Stimulated activated naive CD8-positive, alpha-beta T cell treated with anti-CD3 and anti-CD28 coated beads, Interleukin-15, Interleukin-2, amounts not matched to agents 100 U/mL and 50 U/mL, for 24 hours (primary cell): ENCODE data around the gene XPNPEP3.
"Not testable (repeated sequence)": the region's sequence is repeated elsewhere in the genome, so short reads cannot be mapped to it uniquely, and the experiment has no call there.

Source experiments
- ATAC-seq: fragments of 150-1000 bp; cut with Tn5 transposase; one replicate; pipeline ENCODE4 v1.10.0; 2021
- DNase-seq: peaks from one replicate; pipeline ENCODE4 v3.0.0; 2021

Gene XPNPEP3

GRCh38 chr22:40857309-40857855 is 434 bp downstream of the XPNPEP3 start:
- ATAC-seq, result no peak
- DNase-seq, result no peak

DNA sequence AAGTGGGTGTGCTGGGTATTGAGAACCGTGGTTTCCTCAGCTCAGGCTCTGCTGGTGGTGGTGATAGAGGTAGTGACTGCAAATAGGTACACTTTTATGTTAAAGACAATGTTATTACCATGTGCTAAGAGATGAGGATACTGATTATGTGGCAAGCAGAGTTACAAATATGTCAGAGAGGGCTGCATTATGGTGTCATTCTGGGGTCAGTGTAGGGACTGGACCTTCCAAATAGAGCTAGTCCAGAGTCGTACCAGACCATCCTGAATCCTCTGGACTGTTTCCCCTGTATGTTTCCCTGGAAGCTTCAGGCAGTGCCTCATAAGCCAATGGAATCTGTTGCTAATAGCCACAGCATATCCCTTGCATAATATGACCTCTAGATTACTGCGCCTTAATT is 5.1 kb downstream of the XPNPEP3 start, which contains the start of gene DNAJB7:
DNAJB7 (minus strand) TSS at position 101 of the 400 bp plus-strand sequence. CDS start 119 bp downstream, outside the sequence.
- no peak for DNase-seq
- ATAC-seq, result no peak

- ATAC-seq, result no peak
- DNase-seq, result no peak
These were observed 5.6 kb downstream of the XPNPEP3 start for GRCh38 chr22:40862537-40862936.

DNA sequence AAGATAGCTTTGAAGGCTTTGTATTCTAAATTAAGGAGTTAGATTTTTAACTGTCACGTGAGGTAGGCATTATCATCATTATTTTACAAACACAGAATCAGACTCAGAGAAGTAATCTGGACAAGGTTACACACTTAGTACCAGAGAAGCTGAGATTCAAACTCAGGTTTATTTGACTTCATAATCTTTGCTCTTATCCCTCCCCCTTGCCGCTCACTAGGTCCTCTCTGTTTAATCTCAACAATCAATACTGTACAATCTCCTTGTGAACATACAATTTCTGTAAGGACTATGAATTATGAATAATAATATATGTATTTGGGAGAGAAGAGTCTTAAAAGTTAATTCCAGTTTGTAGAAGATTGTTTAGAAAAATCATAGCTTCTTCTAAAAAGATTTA is 10.2 kb downstream of the XPNPEP3 start:
- ATAC-seq, result no peak
- DNase-seq, result no peak

DNA sequence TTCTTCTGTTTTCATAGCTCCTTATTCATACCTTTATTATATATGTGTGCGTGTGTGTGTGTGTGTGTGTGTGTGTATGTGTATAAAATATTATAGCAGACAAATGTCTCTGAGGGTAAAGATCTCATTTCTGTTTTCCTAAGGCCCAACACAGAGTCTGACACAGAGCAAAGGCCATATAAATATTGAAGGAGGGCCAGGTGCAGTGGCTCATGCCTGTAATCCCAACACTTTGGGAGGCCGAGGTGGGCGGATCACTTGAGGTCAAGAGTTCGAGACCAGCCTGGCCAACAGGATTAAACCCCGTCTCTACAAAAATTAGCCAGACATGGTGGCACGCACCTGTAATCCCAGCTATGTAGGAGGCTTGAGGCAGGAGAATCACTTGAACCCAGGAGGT is 11.4 kb downstream of the XPNPEP3 start:
- not testable (repeated sequence) for ATAC-seq, DNase-seq

DNA sequence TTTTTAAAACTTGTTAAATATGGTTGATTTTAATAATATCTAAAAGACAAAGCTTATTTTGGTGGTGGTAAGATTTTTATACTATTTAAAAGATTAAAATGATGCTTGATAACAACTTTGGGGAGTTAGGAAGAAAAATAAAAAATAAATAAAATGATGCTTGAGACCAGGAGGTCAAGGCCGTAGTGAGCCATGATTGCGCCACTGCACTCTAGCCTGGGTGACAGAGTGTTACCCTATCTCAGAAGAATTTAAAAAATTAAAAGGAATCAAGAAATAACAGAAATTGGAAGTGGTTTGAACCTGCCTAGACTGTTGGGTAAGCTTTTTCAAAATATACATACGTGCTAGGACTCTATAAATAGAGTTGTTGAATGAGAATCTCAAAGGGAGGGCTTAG is 17.1 kb downstream of the XPNPEP3 start:
- ATAC-seq (no peak), DNase-seq (no peak)

- ATAC-seq, result no peak
- no peak for DNase-seq
These were observed 18.2 kb downstream of the XPNPEP3 start for GRCh38 chr22:40875111-40875510.

DNA sequence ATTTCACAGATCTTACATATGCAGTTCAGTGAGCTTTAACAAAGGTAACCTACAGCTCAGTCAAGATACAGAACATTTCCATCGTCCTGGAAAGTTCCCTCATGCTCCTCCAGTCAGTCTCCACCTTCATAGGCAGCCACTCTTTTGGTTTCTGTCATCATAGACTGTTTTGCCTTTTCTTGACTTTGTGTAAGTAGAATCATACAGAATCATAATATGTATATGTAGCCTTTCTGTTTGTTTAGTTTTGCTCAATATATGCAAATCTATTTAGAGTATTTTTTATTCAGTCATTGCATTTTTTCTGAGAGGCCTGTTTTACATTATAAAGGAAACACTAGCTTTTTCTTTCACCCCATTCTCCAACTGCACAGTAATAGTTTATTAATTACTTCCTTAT is 20.0 kb downstream of the XPNPEP3 start:
- ATAC-seq (no peak), DNase-seq (no peak)

- no peak for DNase-seq
- ATAC-seq, result no peak
These were observed 20.5 kb downstream of the XPNPEP3 start for GRCh38 chr22:40877488-40877887.

DNA sequence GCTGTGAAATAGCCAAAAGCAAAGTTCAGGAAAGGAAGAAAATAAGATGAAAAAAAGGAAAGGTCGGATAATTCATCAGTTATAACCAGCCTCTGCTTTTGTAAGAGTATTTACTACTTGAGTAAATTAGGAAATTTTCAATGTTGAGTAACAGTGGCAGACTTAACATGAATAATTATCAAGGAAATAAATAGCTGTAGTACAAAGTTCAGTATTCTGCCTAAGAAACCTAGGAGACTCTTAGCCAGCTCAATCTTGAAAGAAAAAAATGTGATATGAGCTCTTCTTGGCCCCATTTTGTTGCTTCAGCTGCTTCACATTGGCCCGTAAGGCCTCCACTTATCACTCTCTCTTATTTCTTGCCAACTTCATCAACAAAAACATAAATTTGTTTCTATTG is 22.0 kb downstream of the XPNPEP3 start:
- no peak for ATAC-seq
- no peak for DNase-seq

- no peak for ATAC-seq
These were observed 32.2 kb downstream of the XPNPEP3 start for GRCh38 chr22:40889116-40889515.

DNA sequence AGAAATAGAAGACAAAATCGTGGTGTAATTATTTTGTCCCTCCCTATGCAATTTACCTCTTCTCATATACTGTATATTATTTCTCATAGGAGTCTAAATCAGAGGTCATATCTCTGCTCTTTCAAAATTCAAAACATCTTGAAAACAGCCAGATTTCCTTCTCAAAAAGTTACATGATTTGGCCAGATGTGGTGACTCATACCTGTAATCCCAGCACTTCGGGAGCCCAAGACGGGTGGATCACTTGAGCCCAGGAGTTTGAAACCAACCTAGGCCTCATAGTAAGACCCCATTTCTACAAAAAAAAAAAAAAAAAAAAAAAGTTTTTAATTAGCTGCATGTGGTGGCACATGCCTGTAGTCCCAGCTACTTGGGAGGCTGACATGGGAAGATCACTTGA is 33.9 kb downstream of the XPNPEP3 start:
- DNase-seq (no peak), ATAC-seq (no peak)

More at GRCh38 chr22:40889116-40889515, 32.2 kb downstream of the XPNPEP3 start:
- no peak for DNase-seq

DNA sequence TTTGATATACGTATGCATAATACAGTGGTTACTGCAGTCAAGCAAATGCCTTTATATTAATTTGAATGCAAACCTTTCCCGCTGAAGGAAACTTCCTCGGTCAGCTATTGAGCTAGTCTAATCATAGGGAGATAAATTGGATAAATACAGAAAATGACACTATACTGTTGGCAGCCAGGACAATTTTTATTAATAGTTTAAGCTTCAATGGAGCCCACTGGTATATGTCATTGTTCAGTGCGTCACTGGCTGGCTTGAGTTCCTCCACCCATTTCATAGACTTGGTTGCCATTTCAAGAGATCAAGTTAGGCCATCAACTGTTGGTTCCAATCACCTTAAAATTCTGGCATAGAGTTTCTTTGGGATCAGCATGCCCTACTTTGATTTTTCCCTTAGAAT is 37.5 kb downstream of the XPNPEP3 start:
- DNase-seq, result no peak

DNA sequence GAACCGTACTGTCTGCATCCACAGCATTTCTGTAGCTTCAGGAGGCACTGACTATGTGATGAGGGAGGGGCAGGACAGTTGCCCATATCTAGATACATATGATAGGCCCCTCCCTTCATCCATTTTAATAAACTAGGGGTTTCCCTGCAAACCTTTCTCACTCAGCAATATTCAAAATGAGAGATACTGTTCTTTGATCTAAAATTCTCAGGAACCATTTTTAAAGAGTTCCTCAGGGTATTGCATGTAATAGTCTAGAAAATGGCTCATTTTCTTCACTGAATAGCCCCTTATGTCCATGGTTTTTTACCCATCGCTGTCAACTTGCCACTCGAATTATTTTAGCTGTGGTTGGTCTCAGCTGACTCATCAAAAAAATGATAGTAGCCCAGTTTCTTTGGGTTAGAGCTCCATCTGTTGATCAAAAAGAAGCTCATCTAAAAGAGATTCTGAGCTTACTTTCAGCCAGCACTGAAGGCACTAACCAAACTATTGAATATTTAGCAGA is 42.0 kb downstream of the XPNPEP3 start:
- ATAC-seq, result peak; percentile 66
- no peak for DNase-seq

More for the DNA sequence above, 37.5 kb downstream of the XPNPEP3 start:
- ATAC-seq, result no peak

GRCh38 chr22:40904101-40904500 is 47.2 kb downstream of the XPNPEP3 start:
- no peak for DNase-seq
- ATAC-seq, result no peak

DNA sequence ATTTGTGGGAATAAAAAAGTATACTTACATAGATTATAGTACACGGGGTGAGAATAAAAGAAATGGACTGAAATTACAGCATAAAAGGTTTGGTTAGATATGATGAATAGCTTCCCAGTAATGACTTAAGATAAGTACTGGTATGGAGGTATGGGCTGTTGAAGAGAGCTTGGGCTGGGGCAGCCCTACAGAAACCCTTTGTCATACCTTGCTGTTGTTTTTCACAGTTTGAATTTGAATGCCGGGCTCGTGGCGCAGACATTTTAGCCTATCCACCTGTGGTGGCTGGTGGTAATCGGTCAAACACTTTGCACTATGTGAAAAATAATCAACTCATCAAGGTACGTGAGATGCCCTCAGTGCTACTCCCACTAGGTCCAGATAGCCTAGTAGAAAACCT is 51.9 kb downstream of the XPNPEP3 start:
- DNase-seq, result no peak
- ATAC-seq, result no peak

DNA sequence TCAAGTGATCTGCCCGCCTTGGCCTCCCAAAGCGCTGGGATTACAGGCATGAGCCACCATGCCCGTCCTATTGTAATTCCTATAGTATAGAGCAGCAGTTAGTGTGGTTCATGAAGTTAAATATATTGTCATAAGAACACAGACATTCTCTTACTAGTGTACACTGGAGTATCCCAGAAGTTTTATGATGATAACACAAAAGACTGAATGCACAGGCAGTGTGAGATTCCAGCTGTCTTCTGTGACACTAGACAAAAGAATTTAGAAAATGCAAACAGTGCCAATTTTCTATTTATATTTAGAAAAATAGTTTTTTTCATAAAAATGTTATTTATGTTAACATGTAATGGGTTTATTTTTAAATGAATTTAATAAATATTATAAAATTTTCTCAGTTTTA is 54.8 kb downstream of the XPNPEP3 start:
- DNase-seq (no peak), ATAC-seq (no peak)

DNA sequence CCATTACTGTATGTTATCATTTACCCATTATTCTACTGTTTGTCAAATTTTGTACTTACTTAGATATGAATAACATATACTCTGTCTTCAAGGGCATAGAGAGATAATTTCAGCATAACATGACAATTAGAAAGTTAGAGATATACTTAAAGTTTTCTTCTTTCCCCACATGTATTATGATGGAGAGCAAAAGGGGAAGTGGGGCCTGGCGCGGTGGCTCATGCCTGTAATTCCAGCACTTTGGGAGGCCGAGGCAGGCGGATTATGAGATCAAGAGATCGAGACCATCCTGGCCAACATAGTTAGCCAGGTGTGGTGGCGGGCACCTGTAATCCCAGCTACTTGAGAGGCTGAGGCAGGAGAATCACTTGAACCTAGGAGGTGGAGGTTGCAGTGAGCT is 56.0 kb downstream of the XPNPEP3 start:
- not testable (repeated sequence) for ATAC-seq, DNase-seq

GRCh38 chr22:40919446-40919845 is 62.5 kb downstream of the XPNPEP3 start:
- DNase-seq (no peak), ATAC-seq (no peak)

DNA sequence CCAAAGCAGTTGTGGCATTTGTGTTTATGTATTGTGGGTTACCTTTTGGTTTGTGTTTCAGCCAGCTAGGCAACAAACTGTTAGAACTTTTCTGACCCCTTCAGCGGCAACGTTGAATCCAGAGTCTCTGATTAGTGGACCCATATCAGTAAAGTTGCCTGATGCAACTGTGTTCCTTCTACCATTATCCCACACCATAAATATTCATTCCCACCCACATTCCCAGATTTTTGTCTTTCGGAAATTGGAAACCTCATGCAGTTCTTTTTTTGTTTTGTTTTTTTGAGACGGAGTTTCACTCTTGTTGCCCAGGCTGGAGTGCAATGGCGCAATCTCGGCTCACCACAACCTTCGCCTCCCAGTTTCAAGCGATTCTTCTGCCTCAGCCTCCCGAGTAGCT is 63.6 kb downstream of the XPNPEP3 start:
- ATAC-seq (no peak), DNase-seq (no peak)

- no peak for ATAC-seq
- no peak for DNase-seq
These were observed 65.7 kb downstream of the XPNPEP3 start for GRCh38 chr22:40922484-40923303.

GRCh38 chr22:40928657-40929056 is 71.7 kb downstream of the XPNPEP3 start:
- ATAC-seq, result no peak
- no peak for DNase-seq

- ATAC-seq, result no peak
- no peak for DNase-seq
These were observed 75.4 kb downstream of the XPNPEP3 start for GRCh38 chr22:40932396-40932795.

- ATAC-seq, result no peak
- no peak for DNase-seq
These were observed 82.3 kb downstream of the XPNPEP3 start for GRCh38 chr22:40939202-40939601.
